Gastrocnemius medialis (tissue), 4 donors: ENCODE results near the gene SYCE3.

Experiments used
- CTCF ChIP-seq, 5 experiments: fragments of 450-650 bp in 3 of 5; fragments of 200-600 bp in 2 of 5; sonication (generic) in 2 of 5; IDR thresholded peaks in 4 of 5; conservative IDR thresholded peaks in 1 of 5; 1 replicate in 4 of 5; 2 replicates in 1 of 5; pipeline ENCODE4 v1.5.1; 2016 to 2019; ENCODE audit warnings: antibody characterized with exemption in 5 of 5, mild to moderate bottlenecking in 3 of 5, moderate library complexity in 3 of 5
- POLR2A ChIP-seq, 2 donors: fragments of 450-650 bp; IDR thresholded peaks; one replicate each; pipeline ENCODE4 v1.6.1; 2017; ENCODE audit warnings: antibody characterized with exemption in 2 of 2, mild to moderate bottlenecking in 2 of 2, moderate library complexity in 2 of 2

DNA sequence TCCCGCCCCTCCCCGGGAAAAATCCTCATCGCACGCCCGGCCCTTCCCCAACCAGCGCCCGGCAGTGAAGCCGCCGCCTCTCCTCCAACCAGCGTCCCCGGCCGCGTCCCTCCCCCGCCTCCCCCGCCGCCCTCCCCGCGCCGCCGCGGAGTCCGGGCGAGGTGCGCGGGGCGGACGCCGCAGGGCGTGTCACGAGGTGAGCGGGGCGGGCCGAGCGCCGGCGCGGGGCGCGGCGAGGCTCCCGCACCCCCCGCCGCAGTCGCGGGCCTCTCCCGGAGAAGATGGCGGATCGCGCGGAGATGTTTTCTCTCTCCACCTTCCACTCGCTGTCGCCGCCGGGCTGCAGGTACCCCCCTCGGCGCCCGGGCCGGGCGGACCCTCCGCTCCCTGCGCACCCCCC is 37.8 kb upstream of the SYCE3 start, which contains the start of gene MAPK8IP2:
- TF ChIP-seq CTCF (IDR thresholded peaks at IDR 0.05 in 4 of 5, conservative IDR thresholded peaks at IDR 0.05 in 1 of 5) (no peak), POLR2A (IDR thresholded peaks at IDR 0.05) (no peak)
